SK-N-SH (cell line): ENCODE measurements around the gene CRYGC.

Experiments used
- EP300 ChIP-seq, 2 experiments: IDR thresholded peaks; 2 replicates each; pipeline versions ENCODE4 v1.4.0 to v1.6.1; 2012; ENCODE audit warnings: borderline replicate concordance in 1 of 2, low read depth in 1 of 2, low read length in 1 of 2
- TF ChIP-seq, protein P1 (sequence below): fragments of 200-600 bp; sonication (generic); IDR thresholded peaks from 2 replicates; pipeline ENCODE4 v1.6.1; 2017; ENCODE audit warnings: antibody characterized with exemption, mild to moderate bottlenecking, moderate library complexity

GRCh38 chr2:208164951-208165755 is 35.5 kb upstream of the CRYGC start:
- TF ChIP-seq, protein P1, sequence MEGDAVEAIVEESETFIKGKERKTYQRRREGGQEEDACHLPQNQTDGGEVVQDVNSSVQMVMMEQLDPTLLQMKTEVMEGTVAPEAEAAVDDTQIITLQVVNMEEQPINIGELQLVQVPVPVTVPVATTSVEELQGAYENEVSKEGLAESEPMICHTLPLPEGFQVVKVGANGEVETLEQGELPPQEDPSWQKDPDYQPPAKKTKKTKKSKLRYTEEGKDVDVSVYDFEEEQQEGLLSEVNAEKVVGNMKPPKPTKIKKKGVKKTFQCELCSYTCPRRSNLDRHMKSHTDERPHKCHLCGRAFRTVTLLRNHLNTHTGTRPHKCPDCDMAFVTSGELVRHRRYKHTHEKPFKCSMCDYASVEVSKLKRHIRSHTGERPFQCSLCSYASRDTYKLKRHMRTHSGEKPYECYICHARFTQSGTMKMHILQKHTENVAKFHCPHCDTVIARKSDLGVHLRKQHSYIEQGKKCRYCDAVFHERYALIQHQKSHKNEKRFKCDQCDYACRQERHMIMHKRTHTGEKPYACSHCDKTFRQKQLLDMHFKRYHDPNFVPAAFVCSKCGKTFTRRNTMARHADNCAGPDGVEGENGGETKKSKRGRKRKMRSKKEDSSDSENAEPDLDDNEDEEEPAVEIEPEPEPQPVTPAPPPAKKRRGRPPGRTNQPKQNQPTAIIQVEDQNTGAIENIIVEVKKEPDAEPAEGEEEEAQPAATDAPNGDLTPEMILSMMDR: no peak
- TF ChIP-seq EP300 (IDR thresholded peaks at IDR 0.05; ENCODE audit: borderline replicate concordance in 1 of 2, low read depth in 1 of 2, low read length in 1 of 2): no peak
